Measurements from ENCODE around the gene CELSR3. TPM values are rescaled to one million over a fixed set of nuclear protein-coding genes. Genes with fewer than 3 reads are reported as not detected.

CELSR3 gene
- total RNA-seq, 1 experiment from 2014 or later: 17.6 TPM

DNA sequence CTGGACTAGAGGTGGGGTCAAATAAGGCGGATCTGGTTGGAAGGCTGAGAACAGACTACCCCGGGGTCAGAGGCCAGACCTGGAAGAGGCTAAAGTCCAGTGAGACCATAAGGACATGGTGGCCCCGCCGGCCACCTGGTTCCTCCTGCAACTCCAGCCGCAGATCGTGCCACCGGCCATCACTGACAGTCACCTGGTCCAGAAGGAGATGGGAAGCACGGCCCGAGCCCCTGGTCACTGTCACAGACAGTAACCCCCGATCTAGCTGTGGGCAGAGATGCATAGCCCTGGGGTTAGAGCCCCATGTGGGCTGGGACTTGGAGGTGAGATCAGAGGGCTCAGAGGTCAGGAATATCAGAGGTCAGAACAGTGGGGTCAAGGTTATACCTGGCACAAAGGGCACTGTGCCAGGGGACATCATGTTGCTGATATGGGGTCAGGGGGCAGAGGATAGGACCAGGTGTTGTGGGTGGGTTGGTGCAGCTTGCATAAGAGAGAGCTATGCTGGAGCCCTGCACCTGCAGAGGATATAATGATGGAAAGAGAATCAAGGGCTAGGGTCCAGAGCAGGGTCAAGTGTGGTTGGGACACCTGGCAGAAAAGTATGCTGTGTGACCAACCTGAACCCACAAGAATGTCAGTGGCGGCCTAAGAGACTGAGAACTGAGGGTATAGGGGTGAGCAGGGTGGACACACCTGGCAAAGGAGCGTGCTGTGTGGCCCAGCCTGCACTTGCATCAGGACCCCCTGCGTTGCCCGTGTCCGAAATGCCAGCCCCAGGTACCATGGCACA lies 9.6 kb downstream of the CELSR3 start:
- H3K9me3 Mint-ChIP-seq (ENCODE audit: unreplicated experiment): no peaks in the 10 kb centered on the region
- peaks cover 5% of the 10 kb centered on the region for H3K4me1 Mint-ChIP-seq (ENCODE audit: insufficient read depth, unreplicated experiment)
- H3K36me3 Mint-ChIP-seq (ENCODE audit: insufficient read depth, unreplicated experiment): no peaks in the 10 kb centered on the region
- no peak overlapping the region for H3K27ac Mint-ChIP-seq (ENCODE audit: low read depth, unreplicated experiment)
- ChIA-PET CTCF (interaction anchor here (0.5 kb wide), 1 partner anchor 38 kb away, joined by 3 read pairs; no protein-coding TSS in a partner anchor), POLR2A (interaction anchor here (1.0 to 2.9 kb wide), 2 partner anchors 8 to 10 kb away, joined by 5 to 17 read pairs; partner anchors contain the start of gene CELSR3)
- no peak for DNase-seq (ENCODE audit: unreplicated experiment)
- H3K27me3 Mint-ChIP-seq (ENCODE audit: insufficient read depth, unreplicated experiment): no peaks in the 10 kb centered on the region
- intact Hi-C loops (cut with micrococcal nuclease): no loop called here
- BruUV-seq (replicated peaks): no TSS peak
- TF ChIP-seq, protein P1, sequence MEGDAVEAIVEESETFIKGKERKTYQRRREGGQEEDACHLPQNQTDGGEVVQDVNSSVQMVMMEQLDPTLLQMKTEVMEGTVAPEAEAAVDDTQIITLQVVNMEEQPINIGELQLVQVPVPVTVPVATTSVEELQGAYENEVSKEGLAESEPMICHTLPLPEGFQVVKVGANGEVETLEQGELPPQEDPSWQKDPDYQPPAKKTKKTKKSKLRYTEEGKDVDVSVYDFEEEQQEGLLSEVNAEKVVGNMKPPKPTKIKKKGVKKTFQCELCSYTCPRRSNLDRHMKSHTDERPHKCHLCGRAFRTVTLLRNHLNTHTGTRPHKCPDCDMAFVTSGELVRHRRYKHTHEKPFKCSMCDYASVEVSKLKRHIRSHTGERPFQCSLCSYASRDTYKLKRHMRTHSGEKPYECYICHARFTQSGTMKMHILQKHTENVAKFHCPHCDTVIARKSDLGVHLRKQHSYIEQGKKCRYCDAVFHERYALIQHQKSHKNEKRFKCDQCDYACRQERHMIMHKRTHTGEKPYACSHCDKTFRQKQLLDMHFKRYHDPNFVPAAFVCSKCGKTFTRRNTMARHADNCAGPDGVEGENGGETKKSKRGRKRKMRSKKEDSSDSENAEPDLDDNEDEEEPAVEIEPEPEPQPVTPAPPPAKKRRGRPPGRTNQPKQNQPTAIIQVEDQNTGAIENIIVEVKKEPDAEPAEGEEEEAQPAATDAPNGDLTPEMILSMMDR (IDR thresholded peaks at IDR 0.05; ENCODE audit: unreplicated experiment): no peak
- H3K4me3 Mint-ChIP-seq (ENCODE audit: unreplicated experiment): no peak overlapping the region

DNA sequence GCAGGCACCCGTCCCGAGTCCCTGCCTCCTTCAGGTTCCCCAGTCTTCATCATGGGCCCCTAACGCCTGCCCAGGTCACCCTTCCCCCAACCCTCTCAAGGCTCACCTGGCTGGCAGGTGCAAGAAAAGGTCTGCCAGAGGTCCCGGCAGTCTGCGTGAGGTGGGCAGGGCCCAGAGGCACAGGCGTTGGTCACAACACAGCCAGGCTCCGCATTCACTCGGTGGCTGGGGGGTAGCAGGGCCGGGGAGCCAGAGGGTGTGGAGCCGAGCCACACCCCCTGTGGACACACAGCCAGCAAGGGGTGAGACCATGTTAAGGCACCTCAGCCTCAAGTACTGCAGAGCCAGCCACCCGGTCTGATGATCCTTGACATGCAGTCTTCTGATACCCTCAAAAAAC lies 10.9 kb downstream of the CELSR3 start:
- intact Hi-C loops (cut with micrococcal nuclease): no loop called here
- no peaks in the 10 kb centered on the region for H3K9me3 Mint-ChIP-seq (ENCODE audit: unreplicated experiment)
- CTCF ChIA-PET: interaction anchor here (1.0 kb wide), 1 partner anchor 11 kb away, joined by 3 read pairs; the partner anchor contains the start of gene CELSR3
- peaks cover 5% of the 10 kb centered on the region for H3K4me1 Mint-ChIP-seq (ENCODE audit: insufficient read depth, unreplicated experiment)
- no peaks in the 10 kb centered on the region for H3K36me3 Mint-ChIP-seq (ENCODE audit: insufficient read depth, unreplicated experiment)
- DNase-seq (ENCODE audit: unreplicated experiment): no peak
- H3K4me3 Mint-ChIP-seq (ENCODE audit: unreplicated experiment): no peak overlapping the region
- H3K27me3 Mint-ChIP-seq (ENCODE audit: insufficient read depth, unreplicated experiment): no peaks in the 10 kb centered on the region
- H3K27ac Mint-ChIP-seq (ENCODE audit: low read depth, unreplicated experiment): no peak overlapping the region
- TF ChIP-seq, protein P1 (IDR thresholded peaks at IDR 0.05; ENCODE audit: unreplicated experiment): no peak
- BruUV-seq (replicated peaks): no TSS peak
- POLR2A ChIA-PET: interaction anchor here (2.9 kb wide), 1 partner anchor 11 kb away, joined by 17 read pairs; the partner anchor contains the start of gene CELSR3

DNA sequence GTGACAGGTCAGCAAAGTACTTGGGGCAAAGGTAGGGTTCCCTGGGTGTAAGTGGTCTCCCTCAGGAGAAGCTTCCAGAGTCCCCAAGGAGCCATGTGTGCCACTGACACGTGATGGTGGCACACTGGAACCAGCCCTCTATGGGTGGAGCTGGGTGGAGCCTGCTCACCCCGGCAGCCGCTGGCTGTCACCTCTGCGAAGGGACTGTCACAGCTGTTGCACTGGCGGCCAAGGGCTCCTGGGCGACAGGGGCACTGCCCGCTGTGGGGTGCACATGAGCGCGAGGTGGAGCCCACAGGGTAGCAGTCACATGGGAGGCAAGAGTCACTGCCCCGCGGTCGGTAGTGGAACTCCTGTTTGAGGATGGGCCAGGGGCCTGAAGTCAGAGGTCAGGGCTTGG lies 12.0 kb downstream of the CELSR3 start:
- ChIA-PET POLR2A (no interaction called here), CTCF (no interaction called here)
- TF ChIP-seq, protein P1 (IDR thresholded peaks at IDR 0.05; ENCODE audit: unreplicated experiment): no peak
- Mint-ChIP-seq H3K36me3 (ENCODE audit: insufficient read depth, unreplicated experiment) (no peaks in the 10 kb centered on the region), H3K27ac (ENCODE audit: low read depth, unreplicated experiment) (no peak overlapping the region), H3K27me3 (ENCODE audit: insufficient read depth, unreplicated experiment) (no peaks in the 10 kb centered on the region), H3K4me3 (ENCODE audit: unreplicated experiment) (no peak overlapping the region), H3K9me3 (ENCODE audit: unreplicated experiment) (no peaks in the 10 kb centered on the region), H3K4me1 (ENCODE audit: insufficient read depth, unreplicated experiment) (peaks cover 5% of the 10 kb centered on the region)
- no peak for DNase-seq (ENCODE audit: unreplicated experiment)
- BruUV-seq (replicated peaks): no TSS peak
- intact Hi-C loops (cut with micrococcal nuclease): no loop called here

DNA sequence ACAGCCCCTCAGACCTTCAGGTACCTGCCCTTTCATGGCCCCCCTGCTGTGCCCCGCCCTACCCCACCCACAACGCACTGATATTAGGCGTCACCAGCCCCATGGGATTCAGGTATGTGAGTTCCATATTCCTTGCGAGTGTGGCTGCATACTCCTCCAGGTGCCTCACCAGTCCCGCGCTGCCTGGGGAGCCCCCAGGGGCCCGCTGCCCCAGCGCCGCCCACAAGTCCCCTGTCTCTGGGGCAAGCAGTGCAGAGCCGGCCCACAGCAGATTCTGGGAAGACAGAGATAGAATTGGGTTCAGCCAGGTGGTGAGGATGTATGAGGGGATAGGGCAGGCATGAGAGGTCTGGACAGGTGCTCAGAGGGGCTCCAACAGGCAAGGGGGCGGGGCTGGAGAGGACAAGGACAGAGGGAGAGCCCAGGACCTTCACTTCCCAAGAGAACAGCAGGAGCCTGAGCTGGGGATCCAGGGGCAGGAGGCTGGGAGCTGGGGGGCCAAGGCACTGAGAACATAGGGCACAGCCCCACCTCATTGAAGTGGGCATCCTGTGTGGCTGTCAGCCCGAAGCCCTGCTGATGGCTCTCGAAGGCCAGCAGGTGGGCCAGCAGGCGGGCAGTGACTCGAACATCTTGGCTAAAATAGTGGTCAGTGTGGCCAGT lies 14.4 kb downstream of the CELSR3 start:
- H3K4me3 Mint-ChIP-seq (ENCODE audit: unreplicated experiment): no peak overlapping the region
- H3K27ac Mint-ChIP-seq (ENCODE audit: low read depth, unreplicated experiment): no peak overlapping the region
- no peak for DNase-seq (ENCODE audit: unreplicated experiment)

More for the DNA sequence above, 14.4 kb downstream of the CELSR3 start:
- TF ChIP-seq, protein P1 (IDR thresholded peaks at IDR 0.05; ENCODE audit: unreplicated experiment): no peak
- POLR2A ChIA-PET: no interaction called here
- Mint-ChIP-seq H3K9me3 (ENCODE audit: unreplicated experiment) (no peaks in the 10 kb centered on the region), H3K4me1 (ENCODE audit: insufficient read depth, unreplicated experiment) (peaks cover 5% of the 10 kb centered on the region), H3K27me3 (ENCODE audit: insufficient read depth, unreplicated experiment) (no peaks in the 10 kb centered on the region), H3K36me3 (ENCODE audit: insufficient read depth, unreplicated experiment) (peaks cover 6% of the 10 kb centered on the region)
- CTCF ChIA-PET: no interaction called here
- BruUV-seq (replicated peaks): no TSS peak
- intact Hi-C loops (cut with micrococcal nuclease): no loop called here

Data from MCF 10A (cell line).